HCEC 1CT (cell line): ENCODE measurements around the gene BROX.
"Not testable (repeated sequence)": the region's sequence is repeated elsewhere in the genome, so short reads cannot be mapped to it uniquely, and the experiment has no call there.

Source experiments
- DNase-seq: peaks from one replicate; pipeline ENCODE4 v3.0.0-alpha.2; 2017

The BROX gene

GRCh38 chr1:222712253-222713090, at the start of gene BROX, which contains the start of gene AIDA:
Gene BROX, plus strand, starts transcription at chr1:222712564. Its CDS starts 3,136 bp downstream, at chr1:222715700.
Gene AIDA, minus strand, starts transcription at chr1:222712491. Its CDS starts 174 bp downstream, at chr1:222712317.
- peak; percentile 82 for DNase-seq

- DNase-seq = no peak
Observed at GRCh38 chr1:222663431-222663934, 48.9 kb upstream of the BROX start.

- peak; percentile 81 for DNase-seq
Observed at GRCh38 chr1:222665964-222666363, 46.4 kb upstream of the BROX start.

DNA sequence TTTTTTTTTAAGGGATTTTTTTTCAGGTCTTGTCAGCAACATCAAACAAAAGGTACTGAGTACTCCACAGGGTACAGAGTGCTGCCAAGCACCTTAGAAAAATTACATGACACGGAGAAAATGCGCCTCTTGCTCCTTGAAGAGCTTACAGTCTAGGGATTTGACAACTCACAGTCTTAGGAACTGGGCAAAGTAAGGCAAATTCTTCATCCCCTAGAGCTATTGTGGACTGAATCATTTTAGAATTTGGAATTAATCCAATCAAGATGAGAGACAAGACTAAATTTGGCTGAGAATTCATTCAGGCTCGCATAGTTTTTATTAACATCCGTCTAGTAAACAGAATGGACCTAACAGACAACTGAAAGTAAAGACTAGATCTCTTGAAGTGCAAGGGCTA, 44.2 kb upstream of the BROX start:
- DNase-seq = not testable (repeated sequence)

- not testable (repeated sequence) for DNase-seq
Observed at GRCh38 chr1:222669107-222669506, 43.3 kb upstream of the BROX start.

GRCh38 chr1:222670110-222670509, 42.3 kb upstream of the BROX start:
- DNase-seq = no peak

- DNase-seq = no peak
Observed at GRCh38 chr1:222680080-222680479, 32.3 kb upstream of the BROX start.

DNA sequence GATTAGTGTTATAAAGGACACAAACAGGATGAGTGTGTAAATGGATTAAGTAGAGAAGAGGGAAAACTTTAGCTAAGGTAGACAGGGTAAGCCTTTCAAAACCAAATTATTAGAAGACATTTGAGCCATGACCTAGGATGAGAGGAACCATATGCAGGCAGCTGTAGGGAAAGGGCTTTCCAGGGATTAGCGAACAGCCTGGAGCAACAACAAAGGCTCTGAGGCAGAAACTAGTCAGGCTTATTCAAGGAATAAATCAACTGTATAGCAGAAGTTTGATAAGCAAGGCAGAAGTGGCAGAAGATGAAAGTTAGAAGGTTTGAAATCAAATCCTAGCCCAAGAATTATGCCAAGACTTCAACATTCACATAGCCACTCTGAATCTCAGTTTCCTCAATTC, 21.3 kb upstream of the BROX start:
- DNase-seq = no peak

- DNase-seq = no peak
Observed at GRCh38 chr1:222694927-222695326, 17.4 kb upstream of the BROX start.

DNA sequence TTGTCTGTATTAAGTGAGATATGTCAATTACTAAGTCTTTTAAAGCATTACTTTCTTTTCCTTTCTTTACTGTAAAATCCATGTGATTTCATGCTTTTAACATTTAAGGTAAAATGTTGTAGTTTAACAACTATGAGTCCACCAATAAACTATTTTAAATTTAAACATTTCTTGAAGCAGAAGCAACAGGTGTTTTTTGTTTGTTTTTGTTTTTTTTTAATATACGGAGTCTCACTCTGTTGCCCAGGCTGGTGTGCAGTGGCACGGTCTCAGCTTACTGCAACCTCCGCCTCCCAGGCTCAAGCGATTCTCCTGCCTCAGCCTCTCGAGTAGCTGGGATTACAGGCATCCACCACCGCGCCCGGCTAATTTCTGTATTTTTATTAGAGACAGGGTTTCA, 15.6 kb upstream of the BROX start:
- no peak for DNase-seq

DNA sequence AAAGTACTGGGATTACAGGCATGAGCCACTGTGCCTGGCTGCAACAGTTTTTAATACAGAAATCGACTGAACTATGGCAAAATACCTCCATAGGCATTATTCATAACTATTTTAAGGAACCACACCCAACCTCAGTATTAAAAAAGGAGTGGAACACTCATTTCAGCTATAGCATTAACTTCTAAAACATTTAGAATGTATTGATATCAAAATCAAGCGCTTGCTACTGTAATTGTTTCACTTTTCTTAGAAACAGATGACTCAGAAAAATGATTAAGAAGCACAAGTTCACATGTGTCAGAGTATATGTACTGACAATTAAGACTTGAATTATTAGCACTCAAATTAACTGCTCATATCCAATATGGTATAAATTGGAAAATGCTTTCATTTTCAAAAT, 15.2 kb upstream of the BROX start:
- peak; percentile 15 for DNase-seq

DNA sequence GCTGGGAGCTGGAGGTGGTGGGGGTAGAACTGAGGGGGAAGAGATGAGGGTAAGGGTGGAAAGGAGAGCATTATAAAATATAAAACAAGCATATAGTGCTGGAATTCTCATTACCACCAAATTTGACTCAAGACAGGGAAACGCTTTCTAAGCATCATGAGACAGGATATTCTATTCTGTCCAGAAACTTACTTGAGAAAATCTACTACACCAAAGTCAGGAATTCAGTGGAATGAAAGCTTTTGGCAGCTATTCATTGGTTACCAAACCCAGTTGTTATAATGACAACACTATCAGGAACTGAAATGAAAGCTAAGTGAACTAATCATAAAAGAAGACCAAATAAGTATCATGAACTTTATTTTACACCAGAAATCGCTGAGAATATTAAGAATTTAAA, 14.5 kb upstream of the BROX start:
- DNase-seq = no peak

DNA sequence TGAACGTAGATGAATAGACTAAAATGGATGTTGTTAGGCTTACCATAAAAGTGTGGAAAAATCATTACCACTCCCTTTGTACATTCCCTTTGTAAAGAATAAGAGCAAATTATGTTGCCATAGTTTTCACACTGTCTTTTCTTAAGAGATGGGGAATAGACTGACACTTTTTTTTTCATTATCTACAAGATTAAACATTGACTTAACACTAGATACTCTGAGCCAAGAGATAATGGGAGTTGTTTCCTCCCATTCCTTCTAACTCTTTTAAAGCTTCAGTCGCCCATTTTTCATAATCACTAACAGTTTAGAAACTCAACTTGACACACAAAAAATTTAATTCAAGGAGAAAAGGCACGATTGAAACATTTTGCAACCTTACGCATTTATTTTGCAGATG, 10.2 kb upstream of the BROX start:
- no peak for DNase-seq

GRCh38 chr1:222704260-222704659, 8.1 kb upstream of the BROX start:
- no peak for DNase-seq

- DNase-seq = no peak
Observed at GRCh38 chr1:222706815-222707214, 5.5 kb upstream of the BROX start.

GRCh38 chr1:222709700-222710153, 2.6 kb upstream of the BROX start:
- DNase-seq = peak; percentile 47

DNA sequence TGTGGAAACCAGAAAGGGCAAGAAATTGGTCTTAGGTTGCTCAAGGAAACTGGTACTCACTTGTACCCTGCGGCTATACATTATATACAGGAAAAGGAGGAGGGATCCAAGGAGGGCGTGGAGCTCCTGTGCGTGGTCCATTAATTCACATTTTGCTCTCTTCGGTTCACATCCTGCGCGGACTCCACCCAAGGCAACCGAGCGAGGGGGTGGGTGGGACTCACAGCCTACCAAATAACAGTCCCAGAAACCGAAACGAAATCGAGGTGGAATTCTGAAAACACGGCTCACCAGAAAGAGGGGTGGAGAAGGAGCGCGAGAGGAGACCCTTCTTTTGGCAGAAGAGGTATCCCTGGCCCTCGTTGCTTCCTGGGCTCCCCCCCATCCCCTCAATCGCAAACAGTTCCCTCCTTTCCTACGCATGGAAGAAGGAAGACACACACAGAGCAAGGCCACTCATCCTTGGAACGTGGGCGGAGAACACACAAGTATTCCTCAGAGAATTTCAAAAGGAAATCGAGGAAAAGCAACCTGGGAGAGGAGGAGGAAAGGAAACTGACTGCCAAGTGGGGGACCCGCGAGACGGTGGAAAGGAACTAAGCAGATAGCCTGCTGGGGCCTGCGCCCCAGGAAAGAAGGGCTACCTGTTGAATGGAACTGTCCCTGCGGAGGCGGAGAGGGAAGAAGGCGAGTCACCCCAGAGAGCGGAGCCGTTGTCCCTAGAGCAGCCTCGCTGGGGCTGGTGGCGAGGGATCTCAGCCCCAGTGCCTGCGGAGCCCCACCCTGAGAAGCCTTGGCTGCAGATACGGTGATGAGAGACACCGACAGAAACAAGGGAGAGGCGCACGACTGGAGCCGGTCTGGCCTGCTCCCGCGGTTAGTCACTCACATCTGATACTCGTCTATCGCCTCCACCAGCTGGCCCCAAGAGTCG, 778 bp upstream of the BROX start:
- DNase-seq = peak; percentile 71

DNA sequence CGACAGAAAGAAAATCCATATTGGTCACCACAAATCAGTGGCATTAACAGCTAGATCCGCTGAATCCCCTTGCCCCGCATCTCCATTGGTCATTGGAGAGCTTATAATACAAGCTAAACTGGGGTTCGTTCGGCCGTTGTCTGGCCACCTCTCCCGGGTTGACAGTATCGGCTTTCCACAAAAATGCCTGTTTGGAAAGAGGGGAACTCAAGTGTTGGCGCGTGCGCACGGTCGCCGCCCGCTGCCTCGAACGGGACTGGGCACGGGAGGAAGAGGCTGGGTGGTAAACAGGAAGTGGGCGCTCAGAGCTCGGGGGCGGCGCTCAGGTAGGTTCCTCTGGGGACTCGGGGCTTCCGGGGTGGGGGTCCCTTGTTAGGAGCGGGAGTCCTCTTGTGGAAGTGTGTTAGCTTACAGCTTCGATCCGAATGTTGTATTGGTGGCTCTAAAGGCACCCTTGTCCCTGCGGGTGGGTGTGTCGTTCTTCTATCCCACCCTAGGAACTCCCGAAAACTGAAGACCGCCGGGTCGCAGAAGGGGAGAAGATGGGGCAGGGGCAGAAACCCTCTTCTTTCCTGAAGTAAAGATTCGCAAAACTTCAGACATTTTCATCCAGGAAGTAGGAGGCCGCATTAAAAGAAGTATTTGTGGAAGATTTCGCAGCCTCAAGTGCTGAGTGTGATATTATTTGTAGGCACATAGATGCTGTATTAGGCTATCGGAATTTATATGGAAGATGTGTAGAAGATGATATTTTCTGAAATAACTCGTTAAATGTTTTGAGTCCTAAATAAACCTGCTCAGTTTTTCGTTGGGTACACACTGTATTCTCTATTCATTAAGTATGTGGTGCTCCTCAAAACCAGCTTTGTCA, 962 bp downstream of the BROX start:
- peak; percentile 91 for DNase-seq

DNA sequence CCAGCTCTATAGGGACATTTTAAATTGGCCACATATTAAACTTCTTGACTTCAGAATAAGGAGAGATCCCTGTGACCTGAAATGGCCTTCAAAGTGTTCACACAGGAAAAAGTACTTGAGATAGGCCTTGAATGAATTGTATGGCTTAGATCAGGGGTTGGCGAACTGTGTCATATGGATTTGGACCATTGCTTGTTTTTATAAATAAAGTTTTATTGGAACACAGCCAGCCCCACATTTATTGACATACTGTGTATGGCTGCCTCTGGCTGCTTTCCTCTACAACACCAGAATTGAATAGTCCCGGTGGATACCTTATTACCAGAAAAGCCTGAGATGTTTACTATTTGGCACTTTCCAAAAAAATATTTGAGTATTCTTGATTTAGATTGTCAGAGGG, 4.0 kb downstream of the BROX start:
- no peak for DNase-seq

DNA sequence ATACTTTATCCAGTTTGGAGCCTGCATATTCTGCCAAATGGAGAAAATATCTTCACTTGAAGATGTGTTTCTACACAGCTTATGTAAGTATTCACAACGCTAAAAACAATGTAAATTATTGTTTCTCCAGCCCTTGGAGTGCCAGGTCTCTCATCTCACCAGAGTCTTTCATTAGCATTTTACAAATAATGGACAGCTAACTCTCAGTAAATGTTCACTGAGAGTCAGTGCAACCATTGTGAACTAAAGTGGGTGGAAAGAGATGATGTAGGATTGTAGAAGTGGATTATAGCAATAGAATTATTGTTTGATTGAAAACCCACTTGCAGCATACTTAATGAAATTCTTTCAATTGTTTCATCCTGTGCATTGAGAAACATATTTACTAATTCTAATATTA, 16.4 kb downstream of the BROX start:
- no peak for DNase-seq

GRCh38 chr1:222730866-222731265, 18.5 kb downstream of the BROX start:
- DNase-seq = no peak
